Epithelial cell of proximal tubule (primary cell): ENCODE results near the gene EIF4E3. TPM values are rescaled to one million over a fixed set of nuclear protein-coding genes. Genes with fewer than 3 reads are reported as not detected.

Experiments used
- DNase-seq: peaks from one replicate; pipeline ENCODE4 v3.0.0-alpha.2; 2011; ENCODE audit warnings: low read depth
- H3K4me3 ChIP-seq: 2 replicates; pipeline ENCODE4 v1.5.1; 2011; ENCODE audit warnings: low read depth, mild to moderate bottlenecking, low read length
- CTCF ChIP-seq: conservative IDR thresholded peaks from 2 replicates; pipeline ENCODE4 v1.5.1; 2012; ENCODE audit warnings: low read depth, mild to moderate bottlenecking, low read length
- total RNA-seq: library from RNA; depleted of rRNA; stranded (reverse); fragments of >200 nt; gene quantifications from 2 replicates; pipeline ENCODE4 v1.2.3, GENCODE V29; 2015

Gene EIF4E3
- total RNA-seq, 1 donor from 2014 or later = 2.5 TPM

- no peak overlapping the region for H3K4me3 ChIP-seq
- no peak for DNase-seq
- no peak for TF ChIP-seq CTCF
Measured at GRCh38 chr3:71703797-71704196, 21.4 kb downstream of the EIF4E3 start.

- DNase-seq = no peak
- TF ChIP-seq CTCF = peak; percentile 4
- no peak overlapping the region for H3K4me3 ChIP-seq
Measured at GRCh38 chr3:71702131-71703024, 22.8 kb downstream of the EIF4E3 start.

- no peak overlapping the region for H3K4me3 ChIP-seq
- no peak for TF ChIP-seq CTCF
Measured at GRCh38 chr3:71701251-71701762, 23.9 kb downstream of the EIF4E3 start.

GRCh38 chr3:71695000-71695482 lies 30.2 kb downstream of the EIF4E3 start:
- peak overlapping the region; percentile 23 for H3K4me3 ChIP-seq
- no peak for DNase-seq
- TF ChIP-seq CTCF = no peak

More at GRCh38 chr3:71701251-71701762, 23.9 kb downstream of the EIF4E3 start:
- DNase-seq = no peak

- peak overlapping the region; percentile 23 for H3K4me3 ChIP-seq
- no peak for DNase-seq
- TF ChIP-seq CTCF = no peak
Measured at GRCh38 chr3:71694358-71694999, 30.7 kb downstream of the EIF4E3 start.

- no peak for TF ChIP-seq CTCF
- no peak for DNase-seq
- H3K4me3 ChIP-seq = no peak overlapping the region
Measured at GRCh38 chr3:71693641-71694040, 31.6 kb downstream of the EIF4E3 start.
